ENCODE measurements around the gene CASP5.
A peak's percentile ranks its signal among the peaks of the same experiment; 100 is the strongest.
"Not testable (repeated sequence)": the region's sequence is repeated elsewhere in the genome, so short reads cannot be mapped to it uniquely, and the experiment has no call there.

The CASP5 gene

DNA sequence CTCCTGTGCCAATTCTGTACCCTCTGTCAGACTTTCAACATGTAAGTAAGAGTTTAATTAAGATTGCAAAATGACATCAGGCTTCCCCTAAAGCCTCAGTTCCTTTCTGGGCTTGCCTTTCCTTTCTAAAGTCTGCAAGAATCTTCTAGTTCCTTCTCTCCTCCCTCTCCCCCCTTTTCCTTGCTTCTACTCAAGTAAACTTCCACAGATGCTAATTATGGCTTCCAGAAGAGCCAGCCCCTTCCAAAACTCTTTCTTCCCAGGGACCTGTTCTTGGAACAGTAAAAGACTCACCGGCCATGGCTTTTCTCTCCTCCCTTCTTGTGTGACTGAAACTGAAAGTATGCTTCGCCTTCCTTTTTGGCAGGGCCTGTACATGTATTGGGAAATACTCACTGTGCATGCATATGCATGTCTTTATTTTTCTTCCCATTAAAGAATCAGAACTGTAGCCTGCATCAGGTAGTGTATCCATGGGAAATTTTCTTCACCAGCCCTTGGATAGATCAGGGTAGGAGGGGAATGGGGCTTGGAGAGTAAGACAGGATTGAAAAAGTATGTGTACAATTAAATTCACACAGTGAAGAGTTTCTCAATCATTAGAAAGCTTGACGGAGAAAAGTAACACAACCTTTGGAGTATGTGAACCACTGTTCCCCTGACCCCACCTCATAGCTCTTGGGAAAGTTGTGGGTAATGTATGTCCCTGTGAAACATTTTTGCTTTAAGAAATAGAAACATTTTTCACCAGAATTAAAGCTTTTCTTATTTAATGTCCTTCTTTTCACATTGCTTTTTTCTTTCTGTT, 12.0 kb upstream of the CASP5 start, which contains the start of gene CASP1:
Gene CASP1, minus strand, starts transcription at position 332 of the 808 bp plus-strand sequence. Its CDS starts 31 bp downstream, at position 301.
- DNase-seq (ENCODE audit: low read depth, low spot score), result no peak
- H3K4me3 ChIP-seq (ENCODE audit: low read length), result no peak within 1 kb of the TSS

DNA sequence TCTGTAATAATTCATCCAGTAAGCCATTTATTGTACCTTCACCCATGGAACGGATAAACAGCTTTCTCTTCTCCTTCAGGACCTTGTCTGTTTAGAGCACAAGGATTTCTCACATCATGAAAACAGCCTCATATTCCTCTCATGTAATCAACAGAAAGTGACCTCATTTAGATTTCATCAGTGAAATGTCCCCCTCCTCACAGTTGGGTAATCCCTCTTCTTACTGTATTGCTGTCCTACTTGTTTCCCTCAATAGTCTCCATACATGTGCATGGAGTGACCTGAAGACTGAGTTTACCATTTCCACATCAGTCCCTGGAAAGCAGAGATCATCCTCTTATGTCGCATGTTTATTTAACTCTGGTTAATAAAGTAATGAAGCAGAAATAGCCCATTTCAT, 11.4 kb upstream of the CASP5 start:
- H3K4me3 ChIP-seq (ENCODE audit: low read length); DNase-seq (ENCODE audit: low read depth, low spot score): not testable (repeated sequence)

- no peak for DNase-seq (ENCODE audit: low read depth, low spot score)
- no peak overlapping the region for H3K4me3 ChIP-seq (ENCODE audit: low read length)
These were observed 10.8 kb upstream of the CASP5 start for GRCh38 chr11:105033781-105034180.

DNA sequence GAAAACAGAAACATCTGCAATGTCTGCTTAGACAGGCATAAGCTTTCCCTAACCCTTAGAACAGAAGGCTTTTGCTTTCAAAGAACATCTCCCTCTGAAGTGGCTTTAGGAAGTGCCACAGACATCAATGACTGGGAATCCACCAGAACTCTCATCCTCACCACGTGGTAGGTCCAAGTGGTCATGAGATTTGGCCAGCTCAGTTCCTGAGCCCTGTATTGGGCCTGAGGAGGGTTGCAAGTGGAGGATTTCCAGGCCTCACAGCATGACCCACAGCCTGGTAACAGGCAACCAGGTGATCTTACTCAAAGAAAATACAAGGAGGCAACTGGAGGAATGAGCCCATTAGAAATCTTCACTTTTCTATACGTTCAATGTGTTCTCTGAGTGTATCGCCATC, 10.4 kb upstream of the CASP5 start:
- DNase-seq (ENCODE audit: low read depth, low spot score), result no peak
- H3K4me3 ChIP-seq (ENCODE audit: low read length), result no peak overlapping the region

DNA sequence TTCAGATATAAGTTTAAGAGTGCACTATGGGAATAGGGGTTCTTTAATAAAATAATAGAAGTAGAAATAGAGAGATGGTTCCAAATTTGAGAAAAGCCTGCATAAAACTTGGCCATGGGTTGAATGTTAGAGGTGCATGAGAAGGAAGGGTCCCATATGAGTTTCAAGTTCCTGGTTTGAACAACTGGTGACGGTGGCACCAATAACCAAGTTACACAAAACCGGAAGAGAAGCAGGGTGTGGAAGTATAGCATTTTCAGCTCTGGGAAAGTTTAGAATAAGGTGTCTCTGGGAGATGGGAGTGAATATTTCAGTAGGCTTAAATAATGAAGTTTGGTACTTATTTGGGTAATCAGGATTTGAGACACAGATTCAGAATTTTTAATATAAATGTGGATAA, 9.5 kb upstream of the CASP5 start:
- DNase-seq (ENCODE audit: low read depth, low spot score), result no peak
- H3K4me3 ChIP-seq (ENCODE audit: low read length), result no peak overlapping the region

DNA sequence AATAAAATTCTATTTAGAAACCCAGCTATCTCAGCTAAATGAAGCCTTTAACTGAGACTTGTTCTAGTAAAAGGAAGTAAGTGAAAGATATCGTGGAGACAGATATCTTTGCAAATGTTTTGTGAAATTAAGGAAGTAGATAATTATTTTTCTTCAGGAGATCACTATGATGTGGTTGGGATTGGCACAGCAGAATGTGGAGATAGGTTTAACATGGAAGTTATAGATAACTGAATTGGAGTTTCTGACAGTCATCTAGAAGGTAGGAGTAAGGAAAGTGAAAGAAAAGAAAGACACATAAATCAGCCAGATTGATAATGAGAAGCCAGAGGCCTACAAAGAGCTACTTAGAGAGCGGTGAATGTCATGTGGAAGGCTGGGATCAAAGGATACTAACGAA, 4.7 kb upstream of the CASP5 start:
- H3K4me3 ChIP-seq (ENCODE audit: low read length), result no peak overlapping the region

GRCh38 chr11:105024394-105024793, 1.4 kb upstream of the CASP5 start:
- H3K4me3 ChIP-seq (ENCODE audit: low read length), result no peak overlapping the region
- no peak for DNase-seq (ENCODE audit: low read depth, low spot score)

More for the DNA sequence above, 4.7 kb upstream of the CASP5 start:
- DNase-seq (ENCODE audit: low read depth, low spot score), result no peak

GRCh38 chr11:105022527-105022926, 441 bp downstream of the CASP5 start:
- no peak for DNase-seq (ENCODE audit: low read depth, low spot score)
- no peak overlapping the region for H3K4me3 ChIP-seq (ENCODE audit: low read length)

DNA sequence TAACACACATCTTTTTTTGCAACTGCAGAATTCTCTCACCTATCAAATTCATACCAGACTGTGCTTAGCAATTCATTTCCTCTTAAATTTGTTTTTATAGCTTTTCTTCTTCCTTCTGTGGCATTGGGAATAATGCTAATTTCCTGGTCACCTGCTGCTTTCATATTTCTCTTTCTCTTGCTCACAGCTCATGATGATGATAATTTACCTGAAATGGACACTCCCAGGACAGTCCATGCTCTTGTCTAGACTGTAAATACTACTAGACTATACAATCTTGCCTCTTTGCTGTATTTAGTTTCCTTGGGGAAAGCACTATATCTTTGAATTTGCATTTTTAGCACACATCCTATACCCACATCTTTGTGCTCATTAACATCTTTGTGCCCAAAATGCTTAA, 15.5 kb downstream of the CASP5 start:
- no peak for DNase-seq (ENCODE audit: low read depth, low spot score)
- no peak overlapping the region for H3K4me3 ChIP-seq (ENCODE audit: low read length)

DNA sequence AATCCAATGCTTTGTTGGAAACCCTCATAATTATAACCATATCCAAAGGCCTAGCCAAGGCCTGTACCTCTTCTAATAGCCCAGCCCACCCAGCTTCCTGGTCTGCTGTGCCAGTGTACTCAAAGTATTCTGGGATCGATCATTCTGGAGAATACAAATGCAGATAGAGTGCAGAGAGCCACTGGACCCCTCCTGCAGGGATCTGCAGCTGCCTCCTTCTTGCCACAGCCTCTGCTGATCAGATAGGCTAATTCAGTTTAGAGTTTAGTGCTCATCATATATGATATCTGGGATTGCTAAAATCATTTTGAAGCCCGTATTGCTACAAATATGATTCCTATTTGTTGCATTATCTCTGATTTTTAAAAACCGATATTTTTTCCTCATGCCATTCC, 17.5 kb downstream of the CASP5 start:
- no peak for DNase-seq (ENCODE audit: low read depth, low spot score)
- no peak overlapping the region for H3K4me3 ChIP-seq (ENCODE audit: low read length)

DNA sequence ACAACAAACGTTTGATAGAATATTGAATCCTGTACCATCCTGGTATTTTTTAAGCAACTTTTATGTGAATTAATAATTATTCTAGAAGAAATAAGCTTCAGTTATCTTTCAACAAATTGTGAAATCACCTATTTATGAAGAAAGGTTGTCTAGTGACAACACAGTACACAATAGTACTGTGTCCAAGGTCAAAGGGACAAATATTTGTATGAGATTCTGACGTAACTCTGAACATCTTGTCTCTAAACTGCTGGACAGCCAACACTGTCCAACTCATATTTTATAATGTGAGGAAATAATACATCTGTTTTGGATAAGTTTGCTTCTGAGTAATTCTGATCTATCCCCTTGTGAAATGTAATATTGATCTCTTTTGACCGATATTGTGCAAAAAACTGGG, 18.9 kb downstream of the CASP5 start:
- no peak for DNase-seq (ENCODE audit: low read depth, low spot score)
- no peak overlapping the region for H3K4me3 ChIP-seq (ENCODE audit: low read length)

- no peak for DNase-seq (ENCODE audit: low read depth, low spot score)
- H3K4me3 ChIP-seq (ENCODE audit: low read length), result no peak overlapping the region
These were observed 19.8 kb downstream of the CASP5 start for GRCh38 chr11:105003151-105003550.

GRCh38 chr11:105000797-105001196, 22.2 kb downstream of the CASP5 start:
- DNase-seq (ENCODE audit: low read depth, low spot score), result peak; percentile 4
- H3K4me3 ChIP-seq (ENCODE audit: low read length), result no peak overlapping the region

DNA sequence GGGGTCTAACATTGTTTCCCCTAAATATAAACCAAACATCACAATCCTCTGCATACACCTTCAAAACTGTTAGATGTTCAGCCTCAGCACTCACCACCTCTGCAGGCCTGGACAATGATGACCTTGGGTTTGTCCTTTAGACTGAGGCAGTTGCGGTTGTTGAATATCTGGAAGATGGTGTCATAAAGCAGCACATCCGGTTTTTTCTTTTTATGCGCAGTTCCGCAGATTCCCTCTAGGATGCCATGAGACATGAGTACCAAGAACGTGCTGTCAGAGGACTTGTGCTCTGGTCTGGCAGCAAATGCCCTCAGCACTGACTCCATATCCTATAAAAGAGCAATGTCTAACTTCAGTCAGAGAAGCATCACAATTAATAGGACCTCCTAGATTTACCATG, 22.8 kb downstream of the CASP5 start:
- no peak overlapping the region for H3K4me3 ChIP-seq (ENCODE audit: low read length)
- DNase-seq (ENCODE audit: low read depth, low spot score), result no peak

DNA sequence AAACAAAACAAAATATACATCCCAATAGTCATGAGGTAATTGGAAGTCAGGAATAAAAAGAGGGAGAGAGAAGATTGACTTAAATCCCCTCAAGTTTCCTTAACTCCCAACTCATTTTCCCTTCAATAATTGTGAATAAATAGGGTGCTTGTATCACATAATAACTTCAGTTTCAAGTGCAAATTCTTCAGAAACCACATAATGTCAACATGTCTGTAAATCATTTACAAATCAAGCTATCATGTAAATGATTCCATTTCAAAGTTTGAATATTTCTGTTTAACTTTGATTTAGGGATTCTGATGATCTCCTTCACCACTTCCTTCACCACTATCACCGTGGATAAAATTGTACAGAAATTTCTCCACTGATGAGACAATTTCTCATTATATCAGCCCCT, 23.2 kb downstream of the CASP5 start:
- H3K4me3 ChIP-seq (ENCODE audit: low read length), result no peak overlapping the region
- no peak for DNase-seq (ENCODE audit: low read depth, low spot score)

- DNase-seq (ENCODE audit: low read depth, low spot score), result no peak
- no peak overlapping the region for H3K4me3 ChIP-seq (ENCODE audit: low read length)
These were observed 25.7 kb downstream of the CASP5 start for GRCh38 chr11:104997288-104997687.

DNA sequence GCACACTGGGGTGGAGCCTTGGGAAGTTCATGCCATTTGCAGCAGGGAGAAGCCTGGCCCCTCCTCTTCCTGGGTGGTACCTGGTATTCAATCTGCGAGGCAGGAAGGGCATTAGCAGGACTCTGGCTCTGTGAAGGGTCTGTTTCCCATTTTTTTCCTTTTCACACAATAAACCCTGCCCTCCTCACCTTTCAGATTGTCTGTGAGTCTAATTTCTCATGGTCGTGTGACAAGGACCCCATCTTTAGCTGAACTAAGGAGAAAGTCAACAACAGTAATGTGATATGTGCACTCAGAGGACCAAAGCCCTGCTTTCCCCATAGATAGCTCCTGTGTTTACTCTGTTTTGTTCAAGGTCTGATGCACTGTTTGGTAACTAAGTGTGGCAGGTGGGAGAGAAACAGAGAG, 28.0 kb downstream of the CASP5 start:
- DNase-seq (ENCODE audit: low read depth, low spot score), result no peak
- no peak overlapping the region for H3K4me3 ChIP-seq (ENCODE audit: low read length)

GRCh38 chr11:104992781-104993180, 30.2 kb downstream of the CASP5 start:
- no peak for DNase-seq (ENCODE audit: low read depth, low spot score)

DNA sequence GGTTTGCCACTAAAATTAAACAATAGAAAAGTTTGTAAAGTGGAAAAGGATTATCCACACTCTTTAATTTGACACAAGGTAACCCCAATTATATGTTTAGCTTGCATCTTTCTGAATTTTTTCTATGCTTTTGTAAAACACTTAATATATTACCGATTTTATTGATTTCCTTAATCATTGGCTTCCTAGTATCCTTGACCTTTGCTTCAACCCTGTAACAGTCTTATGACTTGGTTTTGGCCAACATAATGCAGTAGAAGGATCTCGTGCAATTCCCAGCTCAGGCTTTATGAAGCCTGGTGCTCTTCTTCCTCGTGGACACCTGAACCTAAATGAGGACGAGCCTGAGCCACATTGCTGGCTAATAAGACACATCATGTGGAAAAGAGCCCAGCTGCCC, 31.0 kb downstream of the CASP5 start:
- DNase-seq (ENCODE audit: low read depth, low spot score), result no peak

More at GRCh38 chr11:104992781-104993180, 30.2 kb downstream of the CASP5 start:
- no peak overlapping the region for H3K4me3 ChIP-seq (ENCODE audit: low read length)

GRCh38 chr11:104984808-104985207, 38.2 kb downstream of the CASP5 start:
- H3K4me3 ChIP-seq (ENCODE audit: low read length), result no peak overlapping the region
- DNase-seq (ENCODE audit: low read depth, low spot score), result no peak

More for the DNA sequence above, 31.0 kb downstream of the CASP5 start:
- H3K4me3 ChIP-seq (ENCODE audit: low read length), result no peak overlapping the region

DNA sequence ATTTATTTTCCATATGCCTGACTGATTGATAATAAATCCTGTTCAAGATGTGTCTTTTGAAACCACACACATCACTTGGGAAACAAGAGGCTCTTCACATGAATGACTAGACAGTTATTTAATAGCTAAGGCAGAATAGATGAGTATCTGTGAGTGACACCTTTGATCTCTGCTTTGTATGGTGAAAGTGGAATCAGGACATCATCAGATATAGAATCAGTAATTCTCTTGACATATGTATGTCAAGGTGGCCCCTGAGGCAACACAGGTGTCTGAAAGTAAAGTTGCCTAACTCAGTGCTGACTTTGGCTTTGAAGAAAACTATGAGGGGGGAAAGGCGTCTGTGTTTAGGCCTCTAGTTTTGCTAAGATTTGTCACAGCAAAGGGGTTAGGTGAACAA, 43.1 kb downstream of the CASP5 start:
- no peak for DNase-seq (ENCODE audit: low read depth, low spot score)
- H3K4me3 ChIP-seq (ENCODE audit: low read length), result no peak overlapping the region
